GM13976 (cell line): Measurements from ENCODE around the gene NPIPB6.

Experiments
- DNase-seq: peaks from one replicate; pipeline ENCODE4 v3.0.0; 2012; ENCODE audit warnings: low spot score
- CTCF ChIP-seq: IDR thresholded peaks from 2 replicates; pipeline ENCODE4 v1.5.1; 2012; ENCODE audit warnings: borderline replicate concordance, mild to moderate bottlenecking; ENCODE audit not compliant: insufficient read depth; ENCODE audit errors: extremely low read depth, missing control alignments, control extremely low read depth
- in situ Hi-C: fragments of 300-500 bp; cut with MboI; formaldehyde crosslinking; loops from one replicate; pipeline ENCODE4 v1.12.0; 2022; ENCODE audit warnings: low sequenced_read_pairs, mixed read lengths, inconsistent platforms; ENCODE audit not compliant: unreplicated experiment

The NPIPB6 gene

GRCh38 chr16:28319476-28320022 lies 43.8 kb downstream of the NPIPB6 start:
- no peak for TF ChIP-seq CTCF
- in situ Hi-C loops: loop anchor here (5.0 kb wide), 1 partner anchor 42 kb away; no protein-coding TSS in a partner anchor
- DNase-seq: no peak

DNA sequence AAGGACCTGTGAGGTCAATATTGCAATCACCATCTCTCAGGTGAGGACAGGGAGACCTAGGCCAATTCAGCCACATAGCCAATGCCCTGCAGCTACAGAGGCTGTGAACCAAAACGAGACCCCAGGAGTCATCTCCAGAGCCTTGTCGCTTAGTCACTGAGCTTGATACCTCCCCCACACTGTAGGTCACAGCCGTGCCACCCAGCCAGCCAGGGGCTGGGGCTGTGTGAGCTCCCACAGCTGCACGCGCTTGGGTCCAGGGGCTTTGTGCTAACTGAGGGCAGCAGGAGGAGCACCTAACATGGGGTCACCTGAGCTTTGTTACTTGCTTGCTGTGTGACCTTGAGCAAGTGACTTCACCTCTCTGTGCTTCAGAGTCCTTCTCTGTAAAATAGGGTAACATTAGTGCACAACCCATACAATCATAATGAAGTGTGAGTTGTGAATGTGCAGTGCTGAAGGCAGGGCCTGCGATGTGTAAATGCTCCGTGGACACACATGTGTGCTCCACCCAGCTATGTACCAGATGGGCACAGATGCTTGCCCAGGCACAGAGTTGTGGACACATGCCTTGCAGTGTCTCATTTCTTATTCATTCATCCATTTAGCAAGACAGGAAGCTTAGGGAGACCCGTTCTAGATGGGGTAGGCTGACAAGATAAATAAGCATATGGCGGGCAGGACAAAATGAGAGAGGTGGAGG lies 45.1 kb downstream of the NPIPB6 start:
- in situ Hi-C loops: loop anchor here (5.0 kb wide), 1 partner anchor 41 kb away; no protein-coding TSS in a partner anchor
- TF ChIP-seq CTCF: no peak
- no peak for DNase-seq

GRCh38 chr16:28317040-28317880 lies 46.0 kb downstream of the NPIPB6 start:
- in situ Hi-C loops: loop anchor here (5.0 kb wide), 1 partner anchor 40 kb away; no protein-coding TSS in a partner anchor
- peak; percentile 87 for DNase-seq
- peak; percentile 84 for TF ChIP-seq CTCF

DNA sequence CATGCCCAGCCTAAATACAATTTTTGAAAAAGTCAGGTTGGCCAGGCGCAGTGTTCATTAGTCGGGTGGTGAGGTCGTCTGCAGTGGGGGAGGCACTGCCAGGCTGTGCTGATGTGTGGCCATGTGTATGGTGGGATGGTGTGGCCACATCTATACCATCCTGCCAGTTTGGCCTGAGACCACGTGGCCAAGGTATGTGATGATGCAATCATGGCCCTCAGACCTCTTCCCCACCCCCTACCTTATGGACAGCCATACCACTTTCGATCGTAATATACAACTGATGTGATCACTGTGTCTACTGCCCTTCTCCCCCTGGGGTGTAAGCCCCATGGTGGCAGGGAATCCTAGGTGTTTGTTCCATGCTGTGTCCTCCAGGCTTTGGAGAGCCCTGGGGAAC lies 47.3 kb downstream of the NPIPB6 start:
- DNase-seq: no peak
- no peak for TF ChIP-seq CTCF
- in situ Hi-C loops: loop anchor here (5.0 kb wide), 1 partner anchor 39 kb away; no protein-coding TSS in a partner anchor

- in situ Hi-C loops: no loop called here
- TF ChIP-seq CTCF: no peak
- DNase-seq: no peak
These were observed 49.7 kb downstream of the NPIPB6 start for GRCh38 chr16:28313587-28313986.

DNA sequence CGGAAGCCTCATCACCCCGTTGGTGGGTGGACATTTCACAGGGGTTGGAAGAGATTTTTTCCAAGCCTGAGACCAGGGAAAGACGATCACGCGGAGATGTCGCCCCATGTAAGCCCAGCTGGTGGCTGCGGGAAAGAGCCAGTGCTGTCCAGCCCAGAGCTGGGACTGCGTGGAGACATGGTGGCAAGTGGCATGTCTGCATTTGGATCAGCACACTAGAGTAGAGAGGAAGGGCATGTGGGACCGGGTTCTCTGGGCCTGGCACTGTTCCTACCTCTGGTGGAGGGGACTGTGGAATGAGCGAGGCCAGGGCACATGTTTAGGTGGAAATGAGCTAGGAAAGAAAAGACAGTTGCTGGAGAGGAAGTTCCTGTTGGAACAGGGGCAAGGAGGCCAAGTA lies 51.0 kb downstream of the NPIPB6 start:
- in situ Hi-C loops: no loop called here
- TF ChIP-seq CTCF: no peak

More for the DNA sequence above, 51.0 kb downstream of the NPIPB6 start:
- DNase-seq: no peak
